Fibroblast of skin of back (primary cell): Measurements from ENCODE around the gene DRD5. TPM values are rescaled to one million over a fixed set of nuclear protein-coding genes. Genes with fewer than 3 reads are reported as not detected.
"Not testable (repeated sequence)": the region's sequence is repeated elsewhere in the genome, so short reads cannot be mapped to it uniquely, and the experiment has no call there.

Experiments
- DNase-seq: peaks from one replicate; pipeline ENCODE4 v3.0.0-alpha.2; 2013
- polyA plus RNA-seq, 2 experiments: library from polyadenylated mRNA; unstranded; fragments of 120-200 nt; gene quantifications; one replicate each; pipeline ENCODE4 v1.2.1, GENCODE V29; 2013; ENCODE audit not compliant: insufficient read length in 2 of 2

DRD5 gene
- not detected for polyA plus RNA-seq (2013, experiment 1 of 2; ENCODE audit: insufficient read length)
- not detected for polyA plus RNA-seq (2013, experiment 2 of 2; ENCODE audit: insufficient read length)

- no peak for DNase-seq
Observed at GRCh38 chr4:9781343-9782135, at the start of gene DRD5. TSS of gene DRD5 (plus strand) at chr4:9781634. CDS start at chr4:9782030, 396 bp downstream.

GRCh38 chr4:9732256-9732655 is 49.2 kb upstream of the DRD5 start:
- not testable (repeated sequence) for DNase-seq

GRCh38 chr4:9735515-9735914 is 45.9 kb upstream of the DRD5 start:
- DNase-seq: no peak

- DNase-seq: not testable (repeated sequence)
Observed at GRCh38 chr4:9737280-9737679, 44.2 kb upstream of the DRD5 start.

- not testable (repeated sequence) for DNase-seq
Observed at GRCh38 chr4:9743789-9744188, 37.6 kb upstream of the DRD5 start.

GRCh38 chr4:9745782-9746181 is 35.7 kb upstream of the DRD5 start:
- no peak for DNase-seq

GRCh38 chr4:9758641-9759317 is 22.7 kb upstream of the DRD5 start:
- no peak for DNase-seq

- DNase-seq: peak; percentile 65
Observed at GRCh38 chr4:9762823-9763475, 18.5 kb upstream of the DRD5 start.

GRCh38 chr4:9764155-9764696 is 17.2 kb upstream of the DRD5 start:
- no peak for DNase-seq

GRCh38 chr4:9765091-9765490 is 16.3 kb upstream of the DRD5 start:
- peak; percentile 4 for DNase-seq

- no peak for DNase-seq
Observed at GRCh38 chr4:9769321-9769720, 12.1 kb upstream of the DRD5 start.

- no peak for DNase-seq
Observed at GRCh38 chr4:9771034-9771433, 10.4 kb upstream of the DRD5 start.

GRCh38 chr4:9773471-9773870 is 8.0 kb upstream of the DRD5 start:
- DNase-seq: no peak

- no peak for DNase-seq
Observed at GRCh38 chr4:9782136-9782436, 652 bp downstream of the DRD5 start.

GRCh38 chr4:9785891-9786290 is 4.5 kb downstream of the DRD5 start:
- not testable (repeated sequence) for DNase-seq

- DNase-seq: no peak
Observed at GRCh38 chr4:9792381-9792780, 10.9 kb downstream of the DRD5 start.

GRCh38 chr4:9796641-9797040 is 15.2 kb downstream of the DRD5 start:
- DNase-seq: peak; percentile 3

GRCh38 chr4:9800848-9801247 is 19.4 kb downstream of the DRD5 start:
- DNase-seq: no peak

GRCh38 chr4:9804918-9805317 is 23.5 kb downstream of the DRD5 start:
- DNase-seq: no peak

- DNase-seq: no peak
Observed at GRCh38 chr4:9808077-9808476, 26.6 kb downstream of the DRD5 start.

GRCh38 chr4:9811806-9812205 is 30.4 kb downstream of the DRD5 start:
- no peak for DNase-seq

GRCh38 chr4:9812501-9813340 is 31.3 kb downstream of the DRD5 start:
- DNase-seq: no peak
